ENCODE measurements around the gene PIGQ.

PIGQ gene

GRCh38 chr16:561957-562938 lies 7.5 kb upstream of the PIGQ start:
- Histone ChIP-seq H3K4me3 (ENCODE audit: insufficient read depth, low read depth, low read length, poor library complexity, severe bottlenecking) (no peak overlapping the region), H3K36me3 (ENCODE audit: control insufficient read depth, insufficient read depth, low read length) (no peaks in the 10 kb centered on the region), H3K27me3 (replicated peaks; ENCODE audit: control insufficient read depth, insufficient read depth, low read length, poor library complexity, severe bottlenecking) (peaks cover 22% of the 10 kb centered on the region), H3K9me3 (ENCODE audit: control insufficient read depth, low read length) (no peaks in the 10 kb centered on the region), H3K4me1 (ENCODE audit: control insufficient read depth, insufficient read depth, low read length, poor library complexity, severe bottlenecking) (peaks cover 14% of the 10 kb centered on the region), H3K27ac (ENCODE audit: insufficient read depth, low read length, poor library complexity, severe bottlenecking) (no peak overlapping the region)
- no peak for DNase-seq

DNA sequence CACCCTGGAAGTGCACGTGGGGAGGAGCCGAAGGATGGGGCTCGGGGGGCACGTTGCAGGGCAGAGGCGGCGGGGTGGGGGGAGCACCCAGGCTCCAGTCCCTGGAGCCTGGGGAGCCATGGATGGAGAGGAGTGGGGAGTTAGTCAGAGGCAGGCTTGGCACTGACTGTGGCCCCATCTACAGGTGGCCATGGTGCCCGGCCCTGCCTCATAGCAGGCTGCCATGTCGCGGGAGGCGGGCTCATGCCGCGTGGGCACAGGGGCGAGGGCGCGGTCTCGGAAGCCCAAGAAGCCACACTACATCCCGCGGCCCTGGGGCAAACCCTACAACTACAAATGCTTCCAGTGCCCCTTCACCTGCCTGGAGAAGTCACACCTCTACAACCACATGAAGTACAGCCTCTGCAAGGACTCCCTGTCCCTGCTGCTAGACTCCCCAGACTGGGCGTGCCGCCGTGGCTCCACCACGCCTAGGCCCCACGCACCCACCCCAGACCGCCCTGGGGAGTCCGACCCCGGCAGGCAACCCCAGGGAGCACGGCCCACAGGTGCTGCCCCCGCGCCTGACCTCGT lies 6.6 kb upstream of the PIGQ start:
- no peaks in the 10 kb centered on the region for H3K36me3 ChIP-seq (ENCODE audit: control insufficient read depth, insufficient read depth, low read length)
- H3K4me1 ChIP-seq (ENCODE audit: control insufficient read depth, insufficient read depth, low read length, poor library complexity, severe bottlenecking) = peaks cover 20% of the 10 kb centered on the region
- peaks cover 22% of the 10 kb centered on the region for H3K27me3 ChIP-seq (replicated peaks; ENCODE audit: control insufficient read depth, insufficient read depth, low read length, poor library complexity, severe bottlenecking)

DNA sequence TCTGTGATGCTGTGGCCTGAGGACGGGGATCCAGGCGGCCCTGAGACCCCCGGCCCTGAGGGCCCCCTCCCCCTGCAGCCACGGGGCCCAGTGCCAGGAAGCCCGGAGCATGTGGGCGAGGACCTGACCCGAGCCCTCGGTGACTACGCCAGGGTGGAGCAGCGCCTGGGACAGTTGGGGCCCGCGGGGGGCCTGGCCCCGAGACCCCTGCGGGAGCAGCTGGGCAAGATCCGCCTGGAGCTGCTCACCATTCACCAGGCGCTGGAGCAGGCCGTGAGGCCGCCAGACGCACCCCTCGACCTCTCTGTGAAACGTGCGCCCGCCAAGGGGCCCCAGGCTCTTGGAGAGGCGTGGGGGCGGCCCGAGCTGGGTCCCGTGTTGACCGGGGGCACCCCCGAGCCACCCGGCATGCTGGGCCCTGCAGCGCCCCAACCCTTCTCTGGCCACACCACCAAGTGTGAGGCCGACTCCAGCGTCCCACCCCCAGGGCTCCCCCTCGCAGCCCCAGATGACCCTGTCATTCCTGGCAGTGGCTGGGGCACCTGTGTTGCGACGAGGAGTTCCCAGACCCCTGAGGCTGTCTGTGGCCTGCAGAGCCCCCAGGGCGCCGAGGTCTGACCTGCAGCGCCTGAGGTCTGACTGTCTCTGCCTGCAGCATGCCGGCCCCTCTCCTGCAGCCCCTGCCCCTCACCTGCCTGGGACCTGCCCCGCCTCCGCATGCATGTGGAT lies 4.9 kb upstream of the PIGQ start:
- H3K4me3 ChIP-seq (ENCODE audit: insufficient read depth, low read depth, low read length, poor library complexity, severe bottlenecking) = no peak overlapping the region
- peaks cover 8% of the 10 kb centered on the region for H3K27me3 ChIP-seq (replicated peaks; ENCODE audit: control insufficient read depth, insufficient read depth, low read length, poor library complexity, severe bottlenecking)
- H3K4me1 ChIP-seq (ENCODE audit: control insufficient read depth, insufficient read depth, low read length, poor library complexity, severe bottlenecking) = peaks cover 33% of the 10 kb centered on the region
- H3K36me3 ChIP-seq (ENCODE audit: control insufficient read depth, insufficient read depth, low read length) = no peaks in the 10 kb centered on the region
- H3K9me3 ChIP-seq (ENCODE audit: control insufficient read depth, low read length) = no peaks in the 10 kb centered on the region
- H3K27ac ChIP-seq (ENCODE audit: insufficient read depth, low read length, poor library complexity, severe bottlenecking) = no peak overlapping the region
- DNase-seq = no peak

More for the DNA sequence above, 6.6 kb upstream of the PIGQ start:
- no peak for DNase-seq
- Histone ChIP-seq H3K27ac (ENCODE audit: insufficient read depth, low read length, poor library complexity, severe bottlenecking) (no peak overlapping the region), H3K9me3 (ENCODE audit: control insufficient read depth, low read length) (no peaks in the 10 kb centered on the region), H3K4me3 (ENCODE audit: insufficient read depth, low read depth, low read length, poor library complexity, severe bottlenecking) (no peak overlapping the region)

DNA sequence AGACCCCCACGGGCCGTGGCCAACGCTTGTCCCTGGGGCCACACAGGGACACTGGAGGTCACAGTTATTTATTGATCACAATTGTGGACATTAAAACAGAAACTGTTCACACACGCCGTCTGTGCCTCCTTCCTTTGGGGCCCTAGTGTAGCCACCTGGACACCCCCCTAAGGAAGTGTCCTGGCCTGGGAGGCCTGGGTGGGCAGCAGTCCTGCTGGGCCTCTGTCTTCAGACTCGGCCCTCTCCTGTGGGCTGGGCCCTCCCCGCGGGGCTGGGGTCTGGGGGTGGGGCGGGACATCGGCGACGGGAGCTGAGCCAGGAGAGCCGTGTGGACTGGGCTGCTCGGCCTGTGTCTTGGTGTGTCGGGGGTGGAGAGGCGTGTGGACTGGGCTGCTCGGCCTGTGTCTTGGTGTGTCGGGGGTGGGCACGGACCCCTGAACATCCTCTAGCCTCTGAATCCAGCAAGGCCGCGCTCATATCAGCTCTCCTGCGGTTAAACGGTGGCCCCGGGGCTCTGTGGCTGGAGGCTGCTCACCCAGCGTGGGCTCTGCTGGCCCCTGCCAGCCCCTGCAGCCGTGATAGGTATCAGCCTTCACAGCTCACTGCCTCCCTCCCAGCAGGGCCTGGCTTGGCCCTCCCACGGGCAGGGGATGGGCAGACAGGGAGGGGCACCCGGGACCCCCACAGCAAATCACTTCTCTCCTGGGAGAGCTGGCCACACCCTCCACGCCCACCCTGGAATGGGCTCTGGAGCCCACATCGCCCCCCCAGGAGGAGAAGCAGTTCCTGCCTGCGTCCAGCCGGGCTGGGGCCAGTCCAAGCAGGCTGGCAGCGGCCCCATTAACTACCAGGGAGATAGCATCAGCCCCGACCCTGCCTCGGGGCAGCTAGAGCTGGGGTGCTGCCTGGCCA lies 4.1 kb upstream of the PIGQ start:
- no peak overlapping the region for H3K4me3 ChIP-seq (ENCODE audit: insufficient read depth, low read depth, low read length, poor library complexity, severe bottlenecking)
- H3K27ac ChIP-seq (ENCODE audit: insufficient read depth, low read length, poor library complexity, severe bottlenecking) = no peak overlapping the region
- H3K27me3 ChIP-seq (replicated peaks; ENCODE audit: control insufficient read depth, insufficient read depth, low read length, poor library complexity, severe bottlenecking) = peaks cover 7% of the 10 kb centered on the region
- no peak for DNase-seq
- peaks cover 35% of the 10 kb centered on the region for H3K4me1 ChIP-seq (ENCODE audit: control insufficient read depth, insufficient read depth, low read length, poor library complexity, severe bottlenecking)
- no peaks in the 10 kb centered on the region for H3K9me3 ChIP-seq (ENCODE audit: control insufficient read depth, low read length)
- H3K36me3 ChIP-seq (ENCODE audit: control insufficient read depth, insufficient read depth, low read length) = no peaks in the 10 kb centered on the region

GRCh38 chr16:566475-567372 lies 3.0 kb upstream of the PIGQ start, which contains the start of gene NHLRC4:
Gene NHLRC4, plus strand, starts transcription at chr16:567005. Its CDS starts 1,043 bp downstream, at chr16:568048.
- Histone ChIP-seq H3K4me3 (ENCODE audit: insufficient read depth, low read depth, low read length, poor library complexity, severe bottlenecking) (peak within 1 kb of the TSS; percentile 47), H3K9me3 (ENCODE audit: control insufficient read depth, low read length) (no peaks in the 10 kb centered on the region), H3K27me3 (replicated peaks; ENCODE audit: control insufficient read depth, insufficient read depth, low read length, poor library complexity, severe bottlenecking) (no peaks in the 10 kb centered on the region), H3K4me1 (ENCODE audit: control insufficient read depth, insufficient read depth, low read length, poor library complexity, severe bottlenecking) (peaks cover 38% of the 10 kb centered on the region), H3K36me3 (ENCODE audit: control insufficient read depth, insufficient read depth, low read length) (no peaks in the 10 kb centered on the region), H3K27ac (ENCODE audit: insufficient read depth, low read length, poor library complexity, severe bottlenecking) (peak within 1 kb of the TSS; percentile 60)
- peak in 1 of 3 donors; percentile 25 for DNase-seq

GRCh38 chr16:567373-568256 lies 2.2 kb upstream of the PIGQ start:
- Histone ChIP-seq H3K4me3 (ENCODE audit: insufficient read depth, low read depth, low read length, poor library complexity, severe bottlenecking) (peak overlapping the region; percentile 47), H3K27ac (ENCODE audit: insufficient read depth, low read length, poor library complexity, severe bottlenecking) (peak overlapping the region; percentile 60), H3K27me3 (replicated peaks; ENCODE audit: control insufficient read depth, insufficient read depth, low read length, poor library complexity, severe bottlenecking) (no peaks in the 10 kb centered on the region), H3K4me1 (ENCODE audit: control insufficient read depth, insufficient read depth, low read length, poor library complexity, severe bottlenecking) (peaks cover 38% of the 10 kb centered on the region), H3K9me3 (ENCODE audit: control insufficient read depth, low read length) (no peaks in the 10 kb centered on the region), H3K36me3 (ENCODE audit: control insufficient read depth, insufficient read depth, low read length) (no peaks in the 10 kb centered on the region)
- no peak for DNase-seq

DNA sequence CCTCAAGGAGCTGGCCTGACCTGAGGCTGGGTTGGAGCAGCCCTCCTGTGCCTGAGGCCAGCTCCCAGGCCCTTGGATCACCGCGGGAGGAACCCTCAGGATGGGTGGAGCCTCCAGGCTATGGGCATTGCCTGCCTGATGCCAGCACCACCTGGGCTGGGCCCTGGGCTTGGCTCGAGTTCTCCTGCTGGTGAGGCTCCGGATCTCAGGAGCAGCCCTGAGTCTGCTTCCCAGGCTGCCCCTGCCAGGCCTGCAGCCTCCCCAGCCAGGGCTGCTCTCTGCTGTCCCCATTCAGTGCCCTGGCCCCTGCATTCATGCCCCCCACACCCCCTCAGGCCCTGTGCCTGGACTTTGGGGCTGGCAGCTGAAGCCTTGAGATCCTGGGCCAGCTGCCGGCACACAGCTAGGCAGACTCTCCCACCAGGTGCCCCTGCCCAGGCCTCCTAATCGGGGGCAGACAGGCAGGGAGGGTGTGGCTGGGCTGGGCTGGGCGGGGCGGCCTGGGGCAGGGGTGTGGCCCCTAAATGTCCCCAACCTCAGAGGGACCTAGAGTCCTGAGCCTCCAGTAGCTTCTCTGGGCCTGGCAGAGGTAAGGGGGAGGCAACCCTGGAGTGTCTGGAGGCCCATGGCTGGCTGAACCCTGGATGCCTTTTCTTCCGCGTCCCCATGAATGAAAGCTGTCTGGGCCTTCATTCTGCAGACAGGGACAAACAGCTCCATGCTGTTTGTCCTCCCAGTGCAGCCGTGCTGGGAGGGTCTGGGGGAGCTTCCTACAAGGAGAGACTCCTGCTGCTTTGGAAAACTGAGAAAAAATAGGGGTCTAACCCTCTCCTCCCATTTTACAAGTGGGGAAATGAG lies 1.1 kb upstream of the PIGQ start:
- H3K9me3 ChIP-seq (ENCODE audit: control insufficient read depth, low read length) = no peaks in the 10 kb centered on the region
- H3K4me1 ChIP-seq (ENCODE audit: control insufficient read depth, insufficient read depth, low read length, poor library complexity, severe bottlenecking) = peaks cover 38% of the 10 kb centered on the region
- no peaks in the 10 kb centered on the region for H3K36me3 ChIP-seq (ENCODE audit: control insufficient read depth, insufficient read depth, low read length)
- H3K4me3 ChIP-seq (ENCODE audit: insufficient read depth, low read depth, low read length, poor library complexity, severe bottlenecking) = peak overlapping the region; percentile 64
- H3K27ac ChIP-seq (ENCODE audit: insufficient read depth, low read length, poor library complexity, severe bottlenecking) = peak overlapping the region; percentile 71
- DNase-seq = no peak
- H3K27me3 ChIP-seq (replicated peaks; ENCODE audit: control insufficient read depth, insufficient read depth, low read length, poor library complexity, severe bottlenecking) = no peaks in the 10 kb centered on the region

Data from effector memory CD4-positive, alpha-beta T cell (primary cell).